Type B pancreatic cell (in vitro differentiated cells): ENCODE results near the gene C1orf50. TPM values are rescaled to one million over a fixed set of nuclear protein-coding genes. Genes with fewer than 3 reads are reported as not detected.

Source experiments
- DNase-seq: peaks from one replicate; pipeline ENCODE4 v3.0.0; 2021; ENCODE audit warnings: mixed read lengths; ENCODE audit not compliant: unreplicated experiment; ENCODE audit errors: extremely low spot score
- H3K27ac Mint-ChIP-seq: 2 replicates; pipeline ENCODE4 v1.8.0; 2021; ENCODE audit warnings: mild to moderate bottlenecking, mixed read lengths
- H3K27me3 Mint-ChIP-seq: 2 replicates; pipeline ENCODE4 v1.8.0; 2021; ENCODE audit warnings: mixed read lengths
- H3K36me3 Mint-ChIP-seq: 2 replicates; pipeline ENCODE4 v1.8.0; 2021; ENCODE audit warnings: mixed read lengths
- H3K4me1 Mint-ChIP-seq: one replicate; pipeline ENCODE4 v1.8.0; 2021; ENCODE audit warnings: mixed read lengths; ENCODE audit not compliant: unreplicated experiment
- H3K4me3 Mint-ChIP-seq: 2 replicates; pipeline ENCODE4 v1.8.0; 2021; ENCODE audit warnings: mild to moderate bottlenecking, mixed read lengths
- H3K9me3 Mint-ChIP-seq: 2 replicates; pipeline ENCODE4 v1.8.0; 2021; ENCODE audit warnings: mixed read lengths
- CTCF ChIP-seq: fragments of 200-600 bp; sonication (generic); conservative IDR thresholded peaks from 2 replicates; pipeline ENCODE4 v1.5.0; 2021; ENCODE audit warnings: antibody characterized with exemption, mild to moderate bottlenecking
- total RNA-seq: library from RNA; stranded (reverse); gene quantifications from 2 replicates; pipeline ENCODE4 v1.2.1, GENCODE V29; 2021; ENCODE audit warnings: low replicate concordance

C1orf50 gene
- total RNA-seq, 1 donor from 2014 or later, result 9.1 TPM

- Mint-ChIP-seq H3K36me3 (no peaks in the 10 kb centered on the region), H3K27ac (no peak overlapping the region), H3K4me1 (peaks cover 3% of the 10 kb centered on the region), H3K9me3 (no peaks in the 10 kb centered on the region), H3K4me3 (no peak overlapping the region), H3K27me3 (no peaks in the 10 kb centered on the region)
- DNase-seq, result no peak
- no peak for TF ChIP-seq CTCF
Observed at GRCh38 chr1:42734201-42735035, 32.6 kb upstream of the C1orf50 start.

- Mint-ChIP-seq H3K27ac (no peak overlapping the region), H3K9me3 (no peaks in the 10 kb centered on the region), H3K4me1 (peaks cover 3% of the 10 kb centered on the region), H3K36me3 (no peaks in the 10 kb centered on the region), H3K27me3 (no peaks in the 10 kb centered on the region), H3K4me3 (no peak overlapping the region)
- TF ChIP-seq CTCF, result no peak
- DNase-seq, result no peak
Observed at GRCh38 chr1:42735056-42735455, 32.0 kb upstream of the C1orf50 start.

GRCh38 chr1:42735477-42736105 lies 31.5 kb upstream of the C1orf50 start:
- no peak for TF ChIP-seq CTCF
- no peak overlapping the region for H3K4me3 Mint-ChIP-seq

GRCh38 chr1:42736152-42736551 lies 30.9 kb upstream of the C1orf50 start:
- Mint-ChIP-seq H3K4me1 (peaks cover 3% of the 10 kb centered on the region), H3K27ac (no peak overlapping the region), H3K4me3 (no peak overlapping the region), H3K27me3 (no peaks in the 10 kb centered on the region), H3K9me3 (no peaks in the 10 kb centered on the region), H3K36me3 (no peaks in the 10 kb centered on the region)
- peak; percentile 44 for TF ChIP-seq CTCF
- DNase-seq, result no peak

More at GRCh38 chr1:42735477-42736105, 31.5 kb upstream of the C1orf50 start:
- H3K27ac Mint-ChIP-seq, result no peak overlapping the region
- H3K9me3 Mint-ChIP-seq, result no peaks in the 10 kb centered on the region
- no peak for DNase-seq
- H3K4me1 Mint-ChIP-seq, result peaks cover 3% of the 10 kb centered on the region
- H3K27me3 Mint-ChIP-seq, result no peaks in the 10 kb centered on the region
- no peaks in the 10 kb centered on the region for H3K36me3 Mint-ChIP-seq

- Mint-ChIP-seq H3K27me3 (no peaks in the 10 kb centered on the region), H3K4me1 (peaks cover 3% of the 10 kb centered on the region), H3K4me3 (no peak overlapping the region), H3K36me3 (no peaks in the 10 kb centered on the region), H3K9me3 (no peaks in the 10 kb centered on the region), H3K27ac (no peak overlapping the region)
- DNase-seq, result no peak
- TF ChIP-seq CTCF, result no peak
Observed at GRCh38 chr1:42736571-42737200, 30.4 kb upstream of the C1orf50 start.
